Lower leg skin (tissue), 3 donors: ENCODE results near the gene EYS.

Experiments used
- POLR2A ChIP-seq, 2 donors: fragments of 450-650 bp; IDR thresholded peaks; one replicate each; pipeline ENCODE4 v1.6.1; 2016 to 2017; ENCODE audit warnings: antibody characterized with exemption in 2 of 2, mild to moderate bottlenecking in 1 of 2, moderate library complexity in 1 of 2
- TF ChIP-seq, protein P1 (sequence below), 3 donors: fragments of 450-650 bp; IDR thresholded peaks; one replicate each; pipeline ENCODE4 v1.5.1; 2016; ENCODE audit warnings: antibody characterized with exemption in 3 of 3, mild to moderate bottlenecking in 3 of 3, moderate library complexity in 2 of 3

DNA sequence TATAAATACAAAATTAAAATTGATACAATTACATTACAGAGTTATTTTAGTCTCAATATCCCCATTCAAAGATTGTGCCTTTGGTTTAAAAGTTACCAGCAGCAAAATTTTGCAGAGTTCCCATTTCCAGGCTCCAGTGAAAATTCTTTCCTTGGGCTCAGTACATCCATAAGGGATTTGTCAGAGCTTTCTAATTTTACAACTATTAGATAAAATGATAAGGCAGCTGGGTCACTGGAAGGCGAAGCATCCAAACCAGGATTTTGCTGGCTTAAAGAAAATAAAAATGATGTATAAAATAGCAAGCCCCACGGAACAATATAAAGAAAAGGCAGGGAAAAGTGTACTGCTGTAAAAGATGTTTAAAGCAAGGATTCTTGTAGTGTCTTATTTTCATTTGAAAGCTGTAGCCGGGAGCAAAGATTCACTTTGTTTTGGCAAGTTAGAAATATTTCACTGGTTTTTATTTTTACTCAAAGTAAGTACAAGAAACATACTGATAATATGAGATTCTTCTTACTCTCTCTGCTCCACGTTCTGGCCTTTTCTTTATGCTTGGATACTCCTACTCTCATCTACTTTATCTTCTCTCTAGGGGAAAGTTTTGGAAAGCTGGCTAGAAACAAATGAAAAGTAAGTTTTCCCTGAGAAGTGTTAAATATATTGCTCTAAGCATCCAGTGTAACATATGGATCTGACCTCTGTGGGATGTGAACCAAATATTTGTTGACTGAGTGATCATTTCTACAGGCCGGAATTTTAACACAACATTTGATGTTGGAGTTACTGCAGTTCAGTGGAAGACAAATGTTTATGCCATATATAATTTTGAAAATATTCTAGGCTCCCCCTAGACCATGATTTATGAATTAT lies 1583.0 kb downstream of the EYS start:
- TF ChIP-seq, protein P1, sequence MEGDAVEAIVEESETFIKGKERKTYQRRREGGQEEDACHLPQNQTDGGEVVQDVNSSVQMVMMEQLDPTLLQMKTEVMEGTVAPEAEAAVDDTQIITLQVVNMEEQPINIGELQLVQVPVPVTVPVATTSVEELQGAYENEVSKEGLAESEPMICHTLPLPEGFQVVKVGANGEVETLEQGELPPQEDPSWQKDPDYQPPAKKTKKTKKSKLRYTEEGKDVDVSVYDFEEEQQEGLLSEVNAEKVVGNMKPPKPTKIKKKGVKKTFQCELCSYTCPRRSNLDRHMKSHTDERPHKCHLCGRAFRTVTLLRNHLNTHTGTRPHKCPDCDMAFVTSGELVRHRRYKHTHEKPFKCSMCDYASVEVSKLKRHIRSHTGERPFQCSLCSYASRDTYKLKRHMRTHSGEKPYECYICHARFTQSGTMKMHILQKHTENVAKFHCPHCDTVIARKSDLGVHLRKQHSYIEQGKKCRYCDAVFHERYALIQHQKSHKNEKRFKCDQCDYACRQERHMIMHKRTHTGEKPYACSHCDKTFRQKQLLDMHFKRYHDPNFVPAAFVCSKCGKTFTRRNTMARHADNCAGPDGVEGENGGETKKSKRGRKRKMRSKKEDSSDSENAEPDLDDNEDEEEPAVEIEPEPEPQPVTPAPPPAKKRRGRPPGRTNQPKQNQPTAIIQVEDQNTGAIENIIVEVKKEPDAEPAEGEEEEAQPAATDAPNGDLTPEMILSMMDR (IDR thresholded peaks at IDR 0.05), result no peak
- no peak for TF ChIP-seq POLR2A (IDR thresholded peaks at IDR 0.05)
